A172 (cell line): ENCODE measurements around the gene CHD9NB. TPM values are rescaled to one million over a fixed set of nuclear protein-coding genes. Genes with fewer than 3 reads are reported as not detected.

ENCODE experiments used
- DNase-seq: peaks from one replicate; pipeline ENCODE4 v3.0.0-alpha.2; 2015; ENCODE audit warnings: low spot score
- total RNA-seq: library from RNA; depleted of rRNA; stranded (reverse); fragments of >200 nt; shearing (Covaris generic); gene quantifications from 2 replicates; pipeline ENCODE4 v1.2.3, GENCODE V29; 2014; rRNA removed

The CHD9NB gene
- total RNA-seq, 1 experiment from 2014 or later, result 1.6 TPM

DNA sequence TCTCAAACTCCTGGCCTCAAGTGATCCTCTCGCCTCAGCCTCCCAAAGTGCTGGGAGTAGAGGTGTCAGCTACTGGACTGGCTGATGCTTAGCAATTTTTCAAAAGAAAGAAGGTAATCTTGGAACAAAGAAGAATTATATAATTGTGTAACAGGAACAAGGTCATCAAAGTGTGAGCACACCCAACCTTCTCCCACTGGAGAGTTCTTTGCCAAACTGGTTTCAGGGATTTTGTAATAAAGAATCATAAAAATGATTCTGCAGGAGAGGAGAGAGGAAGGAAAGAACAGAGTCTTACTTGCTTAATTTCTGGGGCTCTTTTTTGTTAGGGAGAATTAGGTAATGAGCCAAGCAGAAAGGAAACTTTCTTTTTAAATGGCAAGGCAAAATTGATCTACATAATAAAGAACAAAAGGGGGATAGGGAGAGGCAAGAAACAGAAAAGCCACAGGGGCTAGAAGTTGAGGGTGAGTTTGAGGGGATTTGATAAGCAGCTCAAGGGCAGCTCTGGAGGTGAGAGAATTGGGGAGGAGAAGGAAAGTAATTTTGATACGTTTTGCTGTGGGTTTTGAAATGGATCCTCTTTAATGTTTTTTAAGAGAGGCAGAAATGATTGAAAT, 21.3 kb downstream of the CHD9NB start:
- DNase-seq, result no peak

DNA sequence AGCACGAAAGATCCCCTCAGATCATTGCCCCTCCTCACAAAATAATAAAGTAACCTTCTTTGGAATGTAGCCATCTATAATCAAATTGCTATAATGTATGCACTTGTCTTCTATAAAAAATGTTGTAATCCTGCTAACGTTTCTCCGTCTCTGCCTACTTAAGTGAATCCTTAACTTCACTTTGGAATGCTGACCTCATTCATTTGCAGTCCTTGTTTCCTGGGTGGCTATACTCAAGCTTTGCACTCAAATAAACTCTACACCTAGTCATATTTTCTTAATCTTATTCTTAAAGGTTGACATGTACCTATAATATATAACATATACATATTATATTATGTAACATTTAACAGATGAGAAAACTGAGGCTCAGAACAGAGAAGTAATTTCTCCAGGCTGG, 22.7 kb downstream of the CHD9NB start:
- no peak for DNase-seq

DNA sequence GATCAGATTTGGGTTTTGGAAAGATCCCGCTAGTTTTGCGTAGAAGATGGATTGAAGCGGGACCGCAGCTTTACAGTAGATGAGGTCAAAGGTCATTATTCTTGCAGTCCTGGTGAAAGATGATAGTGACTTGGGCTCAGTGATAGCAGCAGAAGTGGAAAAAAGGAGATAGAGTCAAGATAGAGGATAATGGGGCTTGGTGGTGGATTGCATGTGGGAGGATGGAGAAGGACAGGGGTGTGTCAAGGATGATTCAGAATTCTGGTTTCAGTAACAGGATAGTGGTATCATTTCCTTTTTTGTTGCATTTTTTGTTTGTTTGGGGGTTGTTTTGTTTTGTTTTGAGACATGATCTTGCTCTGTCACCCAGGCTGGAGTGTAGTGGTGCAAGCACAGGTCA, 28.7 kb downstream of the CHD9NB start:
- no peak for DNase-seq

GRCh38 chr16:53022374-53022773, 30.3 kb downstream of the CHD9NB start:
- DNase-seq, result peak; percentile 70

GRCh38 chr16:53018834-53019416, 33.8 kb downstream of the CHD9NB start:
- no peak for DNase-seq

DNA sequence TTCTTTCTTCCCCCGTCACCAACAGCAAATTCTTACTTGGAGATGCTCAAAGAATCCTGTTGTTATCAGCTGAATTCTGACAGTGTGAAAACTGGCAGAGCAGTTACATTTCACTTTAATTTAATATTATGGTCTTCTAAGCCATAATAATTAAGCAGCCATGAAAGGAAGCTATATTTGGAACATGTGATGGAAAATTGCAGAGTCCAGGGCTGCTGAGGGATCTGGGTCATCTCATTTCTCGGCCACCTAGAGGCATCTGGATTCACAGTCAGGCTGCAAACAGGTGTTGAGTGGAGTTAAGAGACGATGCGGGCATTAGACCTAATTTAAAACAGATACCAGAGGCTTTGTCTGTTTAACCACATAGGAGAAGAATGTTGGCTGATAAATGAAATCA, 38.4 kb downstream of the CHD9NB start:
- DNase-seq, result no peak

DNA sequence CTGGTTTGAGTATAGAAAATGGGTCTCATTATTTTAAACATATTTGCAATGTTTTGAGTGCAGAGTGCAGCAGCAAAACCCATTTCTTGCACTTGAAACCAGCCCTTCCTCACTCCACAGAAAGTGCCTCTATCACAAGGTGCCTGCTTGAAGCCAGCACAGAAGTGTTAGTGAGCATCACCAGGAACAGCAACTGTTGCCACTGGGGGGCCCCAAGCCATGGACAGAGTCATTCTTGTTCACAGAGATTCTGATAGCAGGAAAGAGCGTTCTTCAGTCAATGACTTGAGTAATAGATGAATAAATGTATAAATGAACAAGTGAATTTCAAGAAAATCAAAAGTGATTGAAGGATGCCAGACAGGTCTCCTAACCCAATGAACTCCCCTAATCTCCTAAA, 45.6 kb downstream of the CHD9NB start:
- no peak for DNase-seq

DNA sequence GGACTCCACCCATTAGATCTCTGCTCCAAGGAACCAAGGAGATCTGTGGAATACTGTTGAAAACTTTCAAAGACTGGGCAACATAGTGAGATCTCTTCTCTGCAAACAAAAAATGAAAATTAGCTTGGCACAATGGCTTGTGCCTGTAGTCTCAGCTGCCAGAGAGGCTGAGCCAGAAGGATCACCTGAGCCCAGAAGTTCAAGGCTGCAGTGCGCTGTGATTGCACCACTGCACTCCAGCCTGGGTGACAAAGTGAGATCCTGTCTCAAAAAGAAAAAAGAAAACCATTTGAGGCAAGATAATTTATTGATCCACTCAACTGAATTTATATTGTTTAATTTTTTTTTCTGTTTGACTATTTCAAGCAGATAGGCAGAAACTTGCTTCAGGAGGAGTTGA, 54.8 kb downstream of the CHD9NB start:
- DNase-seq, result no peak

GRCh38 chr16:52994942-52995341, 57.8 kb downstream of the CHD9NB start:
- DNase-seq, result no peak

GRCh38 chr16:52993179-52993578, 59.5 kb downstream of the CHD9NB start:
- DNase-seq, result no peak

DNA sequence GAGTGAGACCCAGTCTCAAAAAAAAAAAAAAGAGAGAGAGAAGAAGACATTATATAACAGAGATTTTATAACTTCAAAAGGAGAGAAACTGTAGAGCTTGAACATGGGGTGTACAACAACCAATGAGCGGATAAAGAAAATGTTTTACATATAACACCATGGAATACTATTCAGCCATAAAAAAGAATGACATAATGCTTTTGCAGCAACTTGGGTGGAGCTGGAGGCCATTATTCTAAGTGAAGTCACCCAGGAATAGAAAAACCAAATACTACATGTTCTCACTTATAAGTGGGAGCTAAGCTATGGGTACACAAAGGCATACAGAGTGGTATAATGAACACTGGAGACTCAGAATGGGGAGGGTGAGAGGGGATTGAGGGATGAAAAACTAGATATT, 61.1 kb downstream of the CHD9NB start:
- no peak for DNase-seq

Other genes starting within 250 kb of the CHD9NB start
- gene CHD9, start 2.1 kb upstream of the CHD9NB start, total RNA-seq, result 28.8 and 35.5 TPM in 2 replicates